Fibroblast of upper back skin (primary cell): ENCODE results near the gene B4GALNT4.
"Not testable (repeated sequence)": the region's sequence is repeated elsewhere in the genome, so short reads cannot be mapped to it uniquely, and the experiment has no call there.

ENCODE experiments used
- DNase-seq: peaks from one replicate; pipeline ENCODE4 v3.0.0-alpha.2; 2013

Gene B4GALNT4

GRCh38 chr11:409008-409599 lies 39.8 kb downstream of the B4GALNT4 start:
- no peak for DNase-seq

GRCh38 chr11:409600-410483 lies 40.5 kb downstream of the B4GALNT4 start:
- DNase-seq, result no peak

GRCh38 chr11:410711-411110 lies 41.4 kb downstream of the B4GALNT4 start:
- DNase-seq, result not testable (repeated sequence)

- DNase-seq, result not testable (repeated sequence)
Measured at GRCh38 chr11:411520-411919, 42.2 kb downstream of the B4GALNT4 start.

- DNase-seq, result no peak
Measured at GRCh38 chr11:412641-413119, 43.4 kb downstream of the B4GALNT4 start.

GRCh38 chr11:413120-414081 lies 44.1 kb downstream of the B4GALNT4 start:
- DNase-seq, result no peak

GRCh38 chr11:414318-414857 lies 45.1 kb downstream of the B4GALNT4 start:
- no peak for DNase-seq

GRCh38 chr11:415640-416041 lies 46.3 kb downstream of the B4GALNT4 start:
- no peak for DNase-seq

GRCh38 chr11:416051-416756 lies 46.9 kb downstream of the B4GALNT4 start:
- no peak for DNase-seq

- DNase-seq, result no peak
Measured at GRCh38 chr11:416757-417621, 47.7 kb downstream of the B4GALNT4 start.

- no peak for DNase-seq
Measured at GRCh38 chr11:417652-418342, 48.5 kb downstream of the B4GALNT4 start.

- DNase-seq, result no peak
Measured at GRCh38 chr11:418343-419247, 49.3 kb downstream of the B4GALNT4 start.

- no peak for DNase-seq
Measured at GRCh38 chr11:419248-420005, 50.1 kb downstream of the B4GALNT4 start.

- DNase-seq, result no peak
Measured at GRCh38 chr11:420054-420910, 51.0 kb downstream of the B4GALNT4 start.

- no peak for DNase-seq
Measured at GRCh38 chr11:420911-421321, 51.6 kb downstream of the B4GALNT4 start.

GRCh38 chr11:422249-422656 lies 53.0 kb downstream of the B4GALNT4 start:
- no peak for DNase-seq

GRCh38 chr11:424232-424631 lies 54.9 kb downstream of the B4GALNT4 start:
- no peak for DNase-seq
